RWPE1 (cell line): ENCODE measurements around the gene ADGRE1.

Source experiments
- CTCF ChIA-PET: fragments of 350-600 bp; sonication (Branson Sonifier 250); formaldehyde crosslinking; extraction: SDS; loops from one replicate; lab custom pipeline; 2021; lab: Yijun Ruan, JAX
- POLR2A ChIA-PET: fragments of 400-600 bp; formaldehyde crosslinking; extraction: SDS; loops from one replicate; lab custom pipeline; 2020; ENCODE audit warnings: antibody characterized with exemption; ENCODE audit not compliant: low non-redundant PET; lab: Yijun Ruan, JAX
- DNase-seq: peaks from one replicate; pipeline ENCODE4 v3.0.0; 2012; ENCODE audit warnings: low spot score
- H3K27ac ChIP-seq: fragments of 450-650 bp; 2 replicates; pipeline ENCODE4 v1.5.1; 2017
- CTCF ChIP-seq: fragments of 450-650 bp; conservative IDR thresholded peaks from 2 replicates; pipeline ENCODE4 v1.5.1; 2017; ENCODE audit warnings: low read depth, mild to moderate bottlenecking

The ADGRE1 gene

GRCh38 chr19:6873708-6874431 lies 13.5 kb upstream of the ADGRE1 start:
- no peak overlapping the region for H3K27ac ChIP-seq
- ChIA-PET CTCF (no interaction called here), POLR2A (no interaction called here)
- DNase-seq, result no peak
- no peak for TF ChIP-seq CTCF

GRCh38 chr19:6875218-6875617 lies 12.2 kb upstream of the ADGRE1 start:
- ChIA-PET POLR2A (no interaction called here), CTCF (interaction anchor here (0.8 kb wide), 1 partner anchor 9 kb away, joined by 3 read pairs; no protein-coding TSS in a partner anchor)
- no peak overlapping the region for H3K27ac ChIP-seq
- no peak for DNase-seq
- TF ChIP-seq CTCF, result no peak

- ChIA-PET POLR2A (no interaction called here), CTCF (no interaction called here)
- no peak for TF ChIP-seq CTCF
- no peak for DNase-seq
- no peak overlapping the region for H3K27ac ChIP-seq
Measured at GRCh38 chr19:6876748-6877147, 10.6 kb upstream of the ADGRE1 start.

- DNase-seq, result no peak
- H3K27ac ChIP-seq, result no peak overlapping the region
- CTCF ChIA-PET, result no interaction called here
- TF ChIP-seq CTCF, result no peak
- POLR2A ChIA-PET, result no interaction called here
Measured at GRCh38 chr19:6877766-6878165, 9.6 kb upstream of the ADGRE1 start.

- DNase-seq, result no peak
Measured at GRCh38 chr19:6886277-6886897, 992 bp upstream of the ADGRE1 start.

GRCh38 chr19:6888967-6889366 lies 1.6 kb downstream of the ADGRE1 start:
- TF ChIP-seq CTCF, result no peak
- no peak for DNase-seq
- ChIA-PET POLR2A (interaction anchor here (0.6 kb wide), 1 partner anchor 985 kb away, joined by 3 read pairs; no protein-coding TSS in a partner anchor), CTCF (interaction anchor here (0.6 kb wide), 1 partner anchor 8 kb away, joined by 3 read pairs; no protein-coding TSS in a partner anchor)
- no peak overlapping the region for H3K27ac ChIP-seq

More at GRCh38 chr19:6886277-6886897, 992 bp upstream of the ADGRE1 start:
- POLR2A ChIA-PET, result no interaction called here
- CTCF ChIA-PET, result no interaction called here
- H3K27ac ChIP-seq, result no peak overlapping the region
- no peak for TF ChIP-seq CTCF
